ENCODE results near the gene TMEM95. TPM values are rescaled to one million over a fixed set of nuclear protein-coding genes. Genes with fewer than 3 reads are reported as not detected.

The TMEM95 gene
- total and polyA plus RNA-seq, 2 donors (not counting 1 experiment from before 2014, with no cell fraction given) = 0.25 TPM; not detected in 1

DNA sequence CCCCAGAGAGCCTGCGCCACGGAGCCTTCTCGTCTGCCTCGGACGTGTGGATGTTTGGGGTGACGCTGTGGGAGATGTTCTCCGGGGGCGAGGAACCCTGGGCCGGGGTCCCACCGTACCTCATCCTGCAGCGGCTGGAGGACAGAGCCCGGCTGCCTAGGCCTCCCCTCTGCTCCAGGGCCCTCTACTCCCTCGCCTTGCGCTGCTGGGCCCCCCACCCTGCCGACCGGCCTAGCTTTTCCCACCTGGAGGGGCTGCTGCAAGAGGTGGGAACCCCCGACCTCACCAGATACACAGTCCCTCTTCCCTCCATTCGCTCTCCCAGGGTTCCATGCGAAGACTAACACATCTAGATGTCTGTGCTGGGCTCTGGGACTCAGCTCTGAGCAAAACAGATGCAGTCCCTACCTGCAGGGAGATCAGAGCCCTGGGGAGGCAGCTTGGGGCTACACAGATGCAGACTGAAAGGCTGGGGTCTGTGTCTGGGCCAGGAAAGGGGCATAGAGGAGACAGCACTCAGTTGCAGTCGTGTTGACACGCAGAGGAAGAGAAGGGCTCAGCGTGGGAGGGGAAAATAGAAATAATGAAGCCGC is 29.6 kb downstream of the TMEM95 start:
- Histone ChIP-seq H3K4me1 (ENCODE audit: control insufficient read depth in 2 of 2, insufficient read depth in 2 of 2, low read length in 2 of 2) (peaks cover 19% of the 10 kb centered on the region in 2 donors), H3K9ac (ENCODE audit: low read length) (peak overlapping the region; percentile 79), H3K79me2 (ENCODE audit: control insufficient read depth, insufficient read depth, low read length) (no peaks in the 10 kb centered on the region), H3K36me3 (replicated peaks in 1 of 2; ENCODE audit: control extremely low read depth in 1 of 2, control insufficient read depth in 1 of 2, extremely low read depth in 1 of 2, insufficient read depth in 2 of 2, low read length in 1 of 2) (peaks cover 0 to 9% of the 10 kb centered on the region in 2 experiments), H3K9me3 (ENCODE audit: control extremely low read depth in 1 of 3, control insufficient read depth in 2 of 3, insufficient read depth in 1 of 3, low read length in 2 of 3) (peaks cover 0 to 19% (median 0%) of the 10 kb centered on the region in 3 donors), H2AFZ (ENCODE audit: insufficient read depth, low read depth, low read length, poor library complexity, severe bottlenecking) (peak overlapping the region; percentile 94), H3K27ac (ENCODE audit: low read length in 2 of 2) (peak overlapping the region; percentile 60 to 72), H4K20me1 (ENCODE audit: control insufficient read depth, insufficient read depth, low read length, poor library complexity, severe bottlenecking) (no peaks in the 10 kb centered on the region), H3K27me3 (replicated peaks in 1 of 4; ENCODE audit: control extremely low read depth in 1 of 4, control insufficient read depth in 3 of 4, insufficient read depth in 4 of 4, low read length in 3 of 4) (peaks cover 0 to 39% (median 14%) of the 10 kb centered on the region in 4 experiments), H3K4me3 (ENCODE audit: control extremely low read depth in 1 of 5, extremely low read depth in 1 of 5, insufficient read depth in 1 of 5, low read depth in 2 of 5, low read length in 4 of 5) (peak overlapping the region in 4 of 5 experiments; percentile 70 to 78 (median 76)), H3K4me2 (replicated peaks; ENCODE audit: low read depth, low read length, poor library complexity, severe bottlenecking) (peak overlapping the region; percentile 88)
- Mint-ChIP-seq H3K27ac (peak overlapping the region; percentile 91), H3K27me3 (peaks cover 25% of the 10 kb centered on the region), H3K4me1 (peaks cover 14% of the 10 kb centered on the region), H3K9me3 (ENCODE audit: insufficient read depth) (no peaks in the 10 kb centered on the region), H3K4me3 (peak overlapping the region; percentile 89)
- no peak for TF ChIP-seq EZH2 (IDR thresholded peaks at IDR 0.05; ENCODE audit: borderline replicate concordance, insufficient read depth, low read depth, low read length, poor library complexity, severe bottlenecking)
- TF ChIP-seq, protein P1, sequence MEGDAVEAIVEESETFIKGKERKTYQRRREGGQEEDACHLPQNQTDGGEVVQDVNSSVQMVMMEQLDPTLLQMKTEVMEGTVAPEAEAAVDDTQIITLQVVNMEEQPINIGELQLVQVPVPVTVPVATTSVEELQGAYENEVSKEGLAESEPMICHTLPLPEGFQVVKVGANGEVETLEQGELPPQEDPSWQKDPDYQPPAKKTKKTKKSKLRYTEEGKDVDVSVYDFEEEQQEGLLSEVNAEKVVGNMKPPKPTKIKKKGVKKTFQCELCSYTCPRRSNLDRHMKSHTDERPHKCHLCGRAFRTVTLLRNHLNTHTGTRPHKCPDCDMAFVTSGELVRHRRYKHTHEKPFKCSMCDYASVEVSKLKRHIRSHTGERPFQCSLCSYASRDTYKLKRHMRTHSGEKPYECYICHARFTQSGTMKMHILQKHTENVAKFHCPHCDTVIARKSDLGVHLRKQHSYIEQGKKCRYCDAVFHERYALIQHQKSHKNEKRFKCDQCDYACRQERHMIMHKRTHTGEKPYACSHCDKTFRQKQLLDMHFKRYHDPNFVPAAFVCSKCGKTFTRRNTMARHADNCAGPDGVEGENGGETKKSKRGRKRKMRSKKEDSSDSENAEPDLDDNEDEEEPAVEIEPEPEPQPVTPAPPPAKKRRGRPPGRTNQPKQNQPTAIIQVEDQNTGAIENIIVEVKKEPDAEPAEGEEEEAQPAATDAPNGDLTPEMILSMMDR (IDR thresholded peaks at IDR 0.05) = no peak
- DNase-seq = peak; percentile 30
- ATAC-seq (ENCODE audit: low read depth) = no peak
- intact Hi-C loops (cut with micrococcal nuclease) = loop anchor here (1.0 kb wide), 2 partner anchors 10 to 20 kb away; partner anchors contain the start of genes PLSCR3 and TMEM256
- ChIA-PET POLR2A (interaction anchor here (1.0 to 1.7 kb wide), 3 partner anchors 10 to 51 kb away, joined by 4 to 10 read pairs (median 5); partner anchors contain the start of genes PLSCR3 and TMEM256), CTCF (interaction anchor here (0.7 to 1.4 kb wide), 4 partner anchors 10 to 129 kb away, joined by 3 to 4 read pairs (median 3); no protein-coding TSS in a partner anchor)
- 51% methylated on average over 23 of the region's 23 CpGs for WGBS (ENCODE audit: insufficient coverage)

DNA sequence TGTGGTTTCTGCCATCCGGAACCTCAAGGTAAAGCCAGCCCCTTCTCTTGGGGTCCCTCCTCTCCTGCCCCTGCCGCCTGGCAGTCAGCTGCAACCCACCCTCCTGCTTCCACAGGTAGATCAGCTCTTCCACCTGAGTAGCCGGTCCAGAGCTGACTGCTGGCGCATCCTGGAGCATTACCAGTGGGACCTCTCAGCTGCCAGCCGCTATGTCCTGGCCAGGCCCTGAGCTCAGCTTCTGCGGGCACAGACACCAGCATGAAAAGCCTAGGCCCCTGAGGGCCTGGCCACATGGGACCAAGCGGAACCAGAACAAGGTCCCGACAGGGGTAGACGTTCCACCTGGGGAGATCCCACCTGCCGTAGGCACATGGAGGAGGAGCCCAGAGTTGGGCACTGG is 33.9 kb downstream of the TMEM95 start:
- Mint-ChIP-seq H3K27ac (no peak overlapping the region), H3K9me3 (ENCODE audit: insufficient read depth) (no peaks in the 10 kb centered on the region), H3K27me3 (no peaks in the 10 kb centered on the region), H3K4me1 (peaks cover 12% of the 10 kb centered on the region), H3K4me3 (no peak overlapping the region)
- intact Hi-C loops (cut with micrococcal nuclease) = no loop called here
- Histone ChIP-seq H4K20me1 (ENCODE audit: control insufficient read depth, insufficient read depth, low read length, poor library complexity, severe bottlenecking) (no peaks in the 10 kb centered on the region), H3K4me3 (ENCODE audit: control extremely low read depth in 1 of 5, extremely low read depth in 1 of 5, insufficient read depth in 1 of 5, low read depth in 2 of 5, low read length in 4 of 5) (no peak overlapping the region), H3K9me3 (ENCODE audit: control extremely low read depth in 1 of 3, control insufficient read depth in 2 of 3, insufficient read depth in 1 of 3, low read length in 2 of 3) (no peaks in the 10 kb centered on the region), H3K36me3 (replicated peaks in 1 of 2; ENCODE audit: control extremely low read depth in 1 of 2, control insufficient read depth in 1 of 2, extremely low read depth in 1 of 2, insufficient read depth in 2 of 2, low read length in 1 of 2) (peaks cover 0 to 37% of the 10 kb centered on the region in 2 experiments), H3K27ac (ENCODE audit: low read length in 2 of 2) (no peak overlapping the region), H3K27me3 (replicated peaks in 1 of 4; ENCODE audit: control extremely low read depth in 1 of 4, control insufficient read depth in 3 of 4, insufficient read depth in 4 of 4, low read length in 3 of 4) (no peaks in the 10 kb centered on the region), H3K4me1 (ENCODE audit: control insufficient read depth in 2 of 2, insufficient read depth in 2 of 2, low read length in 2 of 2) (peaks cover 11 to 17% of the 10 kb centered on the region in 2 donors), H3K79me2 (ENCODE audit: control insufficient read depth, insufficient read depth, low read length) (peaks cover 8% of the 10 kb centered on the region), H3K4me2 (replicated peaks; ENCODE audit: low read depth, low read length, poor library complexity, severe bottlenecking) (no peak overlapping the region), H3K9ac (ENCODE audit: low read length) (no peak overlapping the region), H2AFZ (ENCODE audit: insufficient read depth, low read depth, low read length, poor library complexity, severe bottlenecking) (no peak overlapping the region)
- no peak for TF ChIP-seq EZH2 (IDR thresholded peaks at IDR 0.05; ENCODE audit: borderline replicate concordance, insufficient read depth, low read depth, low read length, poor library complexity, severe bottlenecking)
- TF ChIP-seq, protein P1 (IDR thresholded peaks at IDR 0.05) = no peak
- ChIA-PET POLR2A (no interaction called here), CTCF (interaction anchor here (1.6 to 1.8 kb wide), 2 partner anchors 33 to 48 kb away, joined by 4 to 6 read pairs; no protein-coding TSS in a partner anchor)
- no peak for ATAC-seq (ENCODE audit: low read depth)
- WGBS (ENCODE audit: insufficient coverage) = over 99% methylated on average over 10 of the region's 10 CpGs
- DNase-seq = peak; percentile 8

Measured in B cell (primary cell).